HG03108 (cell line): ENCODE data around the gene RASAL1.
A peak's percentile ranks its signal among the peaks of the same experiment; 100 is the strongest.

Experiments
- ATAC-seq: cut with Tn5 transposase; IDR thresholded peaks from one replicate; pipeline ENCODE4 v1.9.1; 2021; ENCODE audit warnings: moderate library complexity; ENCODE audit not compliant: unreplicated experiment

RASAL1 gene

GRCh38 chr12:113099364-113099763, 36.2 kb downstream of the RASAL1 start:
- ATAC-seq = no peak

DNA sequence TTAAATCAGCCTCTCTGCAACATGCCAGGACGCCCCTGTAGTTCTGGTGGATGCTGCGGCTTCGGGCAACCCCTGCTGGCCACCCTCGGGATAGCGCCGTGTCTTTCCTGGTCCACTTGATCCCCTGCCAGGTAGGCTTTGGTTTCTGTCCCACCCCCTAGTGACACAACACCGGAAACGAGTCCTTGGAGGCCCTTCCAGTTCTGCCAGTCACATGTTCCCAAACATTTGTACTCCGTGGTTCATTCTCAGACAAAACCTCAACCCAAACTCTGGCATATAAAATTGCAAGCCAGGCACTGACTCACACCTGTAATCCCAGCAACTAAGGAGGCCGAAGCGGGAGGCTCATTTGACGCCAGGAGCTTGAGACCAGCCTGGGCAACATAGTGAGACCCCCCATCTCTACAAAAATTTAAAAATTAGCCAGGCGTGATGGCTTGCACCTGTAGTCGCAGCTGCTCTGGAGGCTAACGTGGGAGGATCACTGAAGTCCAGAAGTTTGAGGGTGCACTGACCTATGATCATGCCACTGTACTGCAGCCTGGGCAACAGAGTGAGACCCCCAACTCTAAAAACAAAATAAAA, 37.0 kb downstream of the RASAL1 start:
- ATAC-seq = no peak

- ATAC-seq = no peak
These were observed 37.7 kb downstream of the RASAL1 start for GRCh38 chr12:113097716-113098440.

DNA sequence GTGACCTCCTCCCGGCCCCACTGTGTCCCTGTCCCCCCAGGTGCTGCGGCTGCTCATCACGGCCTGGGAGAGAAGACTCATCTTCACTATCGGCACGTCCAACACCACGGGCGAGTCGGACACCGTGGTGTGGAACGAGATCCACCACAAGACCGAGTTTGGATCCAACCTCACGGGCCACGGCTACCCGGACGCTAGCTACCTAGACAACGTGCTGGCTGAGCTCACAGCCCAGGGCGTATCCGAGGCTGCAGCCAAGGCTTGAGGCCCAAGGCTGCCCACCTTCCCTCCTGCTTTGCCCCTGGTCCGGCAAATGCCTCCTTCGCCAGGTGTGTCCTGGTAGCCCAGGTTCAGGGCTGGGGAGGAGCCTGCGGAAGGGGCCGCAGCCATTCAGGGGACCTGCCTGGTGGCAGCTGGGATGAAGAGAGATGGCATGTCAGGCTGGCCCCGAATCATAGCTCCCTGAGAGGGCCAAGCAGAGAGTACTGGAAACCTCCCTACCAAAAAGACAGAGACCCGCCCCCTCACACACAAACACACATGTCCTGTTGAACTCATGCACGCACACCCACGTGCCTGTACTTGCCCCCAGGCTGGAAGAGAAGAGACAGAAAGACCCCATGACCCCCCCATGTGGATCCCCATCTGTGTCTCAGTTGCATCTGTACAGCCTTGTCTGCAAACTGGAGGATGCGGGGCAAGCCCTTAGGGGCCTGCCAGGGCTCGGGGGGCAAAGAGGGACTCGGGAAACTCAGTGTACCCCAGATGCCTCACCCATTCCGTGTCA, 38.7 kb downstream of the RASAL1 start:
- ATAC-seq = no peak

GRCh38 chr12:113095405-113095804, 40.2 kb downstream of the RASAL1 start:
- ATAC-seq = no peak

DNA sequence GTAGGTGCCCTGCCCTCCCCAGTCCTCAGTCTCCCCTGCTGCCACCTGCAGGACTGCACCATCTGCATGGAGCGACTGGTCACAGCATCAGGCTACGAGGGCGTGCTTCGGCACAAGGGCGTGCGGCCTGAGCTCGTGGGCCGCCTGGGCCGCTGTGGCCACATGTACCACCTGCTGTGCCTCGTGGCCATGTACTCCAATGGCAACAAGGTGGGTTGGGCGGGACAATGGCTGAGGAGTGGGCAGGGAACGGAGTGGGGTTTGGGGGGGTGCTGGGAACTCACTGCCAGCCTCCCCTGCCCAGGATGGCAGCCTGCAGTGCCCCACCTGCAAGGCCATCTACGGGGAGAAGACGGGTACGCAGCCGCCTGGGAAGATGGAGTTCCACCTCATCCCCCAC, 40.8 kb downstream of the RASAL1 start:
- no peak for ATAC-seq

DNA sequence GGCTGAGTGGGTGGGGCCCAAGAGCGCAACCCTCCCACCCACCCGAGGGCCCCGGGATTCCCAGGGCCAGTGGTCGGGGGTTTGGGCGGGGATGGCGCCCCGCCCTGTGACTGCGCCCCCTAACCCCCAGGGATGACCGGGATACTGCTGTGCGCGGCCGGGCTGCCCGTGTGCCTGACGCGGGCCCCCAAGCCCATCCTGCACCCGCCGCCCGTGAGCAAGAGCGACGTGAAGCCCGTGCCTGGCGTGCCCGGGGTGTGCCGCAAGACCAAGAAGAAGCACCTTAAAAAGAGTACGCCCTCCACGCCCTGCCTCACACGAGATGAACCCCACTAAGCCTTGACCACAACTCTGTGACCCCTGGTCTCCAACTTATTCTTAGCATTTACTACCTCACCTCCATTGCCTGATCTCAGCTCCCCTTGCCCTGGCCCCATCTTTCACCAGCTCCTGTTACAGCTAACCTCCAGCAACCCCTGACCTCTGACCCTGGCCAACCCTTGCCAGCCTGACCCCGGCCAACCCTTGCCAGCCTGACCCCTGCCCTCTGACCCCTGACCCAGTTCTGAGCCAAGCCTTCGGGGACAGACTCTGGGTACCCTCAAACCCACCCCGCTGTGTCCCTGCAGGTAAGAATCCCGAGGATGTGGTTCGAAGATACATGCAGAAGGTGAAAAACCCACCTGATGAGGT, 42.0 kb downstream of the RASAL1 start:
- no peak for ATAC-seq

DNA sequence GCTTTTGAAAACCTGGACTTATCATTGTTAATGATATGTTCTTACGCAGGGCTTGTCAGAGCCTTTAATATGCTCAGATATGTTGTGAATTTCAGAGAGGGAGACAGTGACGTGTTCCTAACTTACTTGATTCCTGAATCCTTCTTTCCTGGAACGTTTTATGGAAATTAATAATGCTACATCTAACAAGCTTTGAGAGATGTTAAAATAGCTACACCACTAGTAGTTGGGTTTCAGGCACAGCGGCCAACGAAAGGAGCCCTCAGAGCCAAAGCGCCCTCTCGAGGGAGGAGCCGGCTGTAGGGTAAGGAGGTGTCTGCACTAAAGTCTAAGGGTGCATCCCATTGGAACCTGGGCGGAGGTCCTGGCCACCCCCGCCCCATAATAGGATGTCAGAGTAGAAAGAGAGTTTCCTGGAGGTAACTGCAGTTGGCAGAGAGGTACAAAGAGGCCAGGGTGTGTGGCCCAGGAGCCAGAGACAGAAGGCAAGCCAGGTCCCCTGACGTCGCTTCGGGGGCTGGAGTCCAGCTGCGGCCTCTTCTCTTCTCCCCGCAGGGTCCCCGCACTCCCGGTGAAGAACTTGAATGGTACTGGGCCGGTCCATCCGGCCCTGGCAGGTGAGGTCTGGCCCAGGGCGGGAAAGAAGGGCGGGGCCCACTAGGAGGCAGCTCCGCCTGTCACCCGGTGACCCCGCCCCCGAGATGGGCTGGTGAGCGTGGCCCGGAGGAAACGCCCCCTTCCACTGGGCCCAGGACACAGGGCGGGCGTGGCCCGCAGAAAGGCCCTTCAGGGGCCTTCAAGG, 42.8 kb downstream of the RASAL1 start:
- ATAC-seq = no peak

DNA sequence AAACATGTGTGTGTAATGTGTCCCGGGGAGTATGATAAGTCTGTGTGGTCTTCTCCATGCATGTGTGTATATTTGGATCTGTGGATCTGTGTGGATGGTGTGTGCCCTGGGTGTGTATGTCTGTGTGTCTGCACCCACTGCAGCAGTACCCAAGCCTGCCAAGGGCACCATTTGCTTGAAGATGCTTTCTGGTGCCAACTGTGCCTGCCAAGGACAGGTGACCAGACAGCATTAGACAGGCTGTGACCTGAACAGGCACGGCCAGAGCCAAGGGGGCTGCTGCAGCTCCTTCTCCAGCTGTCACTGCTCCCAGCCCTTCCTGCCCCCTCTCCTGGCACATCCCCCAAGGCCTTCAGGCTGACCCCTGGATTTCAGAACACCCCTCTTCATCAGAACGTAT, 44.1 kb downstream of the RASAL1 start:
- no peak for ATAC-seq

GRCh38 chr12:113090740-113091139, 44.8 kb downstream of the RASAL1 start:
- no peak for ATAC-seq

GRCh38 chr12:113089839-113090238, 45.7 kb downstream of the RASAL1 start:
- no peak for ATAC-seq

GRCh38 chr12:113088971-113089756, 46.4 kb downstream of the RASAL1 start:
- ATAC-seq = no peak

DNA sequence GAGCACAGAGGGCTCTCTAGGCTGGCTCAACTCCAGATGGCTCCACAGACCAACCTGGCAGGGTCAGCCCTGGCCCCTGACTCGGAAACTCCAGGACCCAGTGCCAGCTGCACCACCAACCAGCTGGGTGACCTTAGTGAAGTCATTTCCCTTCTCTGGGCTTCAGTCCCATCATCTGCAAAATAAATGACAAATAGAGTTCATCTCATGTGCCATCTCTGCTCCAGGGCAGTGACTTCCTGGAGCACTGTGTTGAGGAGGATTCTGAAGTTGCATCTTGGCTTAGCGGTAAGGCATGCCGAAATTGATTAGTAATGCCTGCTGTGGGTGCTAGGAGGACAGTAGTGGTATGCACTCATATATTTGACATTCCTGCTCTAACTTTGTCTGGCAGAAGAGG, 47.5 kb downstream of the RASAL1 start:
- no peak for ATAC-seq

DNA sequence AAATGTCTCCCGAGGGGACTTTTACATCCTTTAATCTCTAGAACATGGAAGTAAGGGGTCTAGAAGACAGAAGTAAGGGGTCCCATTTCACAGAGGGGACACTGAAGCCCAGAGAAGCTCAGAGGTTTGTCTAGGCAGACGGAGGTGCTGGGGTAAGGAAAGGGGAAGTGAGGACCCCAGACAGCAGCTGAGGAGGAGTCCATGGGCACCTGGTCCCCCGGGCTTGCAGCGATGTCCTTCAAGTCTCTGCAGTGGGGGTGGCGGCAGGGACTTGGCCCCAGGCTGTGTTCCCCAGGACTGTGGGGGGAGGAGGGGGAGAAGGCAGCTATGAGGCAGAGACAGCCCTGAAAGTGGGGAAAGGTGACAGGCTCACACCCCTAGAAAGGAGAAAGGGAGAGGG, 48.4 kb downstream of the RASAL1 start:
- no peak for ATAC-seq

DNA sequence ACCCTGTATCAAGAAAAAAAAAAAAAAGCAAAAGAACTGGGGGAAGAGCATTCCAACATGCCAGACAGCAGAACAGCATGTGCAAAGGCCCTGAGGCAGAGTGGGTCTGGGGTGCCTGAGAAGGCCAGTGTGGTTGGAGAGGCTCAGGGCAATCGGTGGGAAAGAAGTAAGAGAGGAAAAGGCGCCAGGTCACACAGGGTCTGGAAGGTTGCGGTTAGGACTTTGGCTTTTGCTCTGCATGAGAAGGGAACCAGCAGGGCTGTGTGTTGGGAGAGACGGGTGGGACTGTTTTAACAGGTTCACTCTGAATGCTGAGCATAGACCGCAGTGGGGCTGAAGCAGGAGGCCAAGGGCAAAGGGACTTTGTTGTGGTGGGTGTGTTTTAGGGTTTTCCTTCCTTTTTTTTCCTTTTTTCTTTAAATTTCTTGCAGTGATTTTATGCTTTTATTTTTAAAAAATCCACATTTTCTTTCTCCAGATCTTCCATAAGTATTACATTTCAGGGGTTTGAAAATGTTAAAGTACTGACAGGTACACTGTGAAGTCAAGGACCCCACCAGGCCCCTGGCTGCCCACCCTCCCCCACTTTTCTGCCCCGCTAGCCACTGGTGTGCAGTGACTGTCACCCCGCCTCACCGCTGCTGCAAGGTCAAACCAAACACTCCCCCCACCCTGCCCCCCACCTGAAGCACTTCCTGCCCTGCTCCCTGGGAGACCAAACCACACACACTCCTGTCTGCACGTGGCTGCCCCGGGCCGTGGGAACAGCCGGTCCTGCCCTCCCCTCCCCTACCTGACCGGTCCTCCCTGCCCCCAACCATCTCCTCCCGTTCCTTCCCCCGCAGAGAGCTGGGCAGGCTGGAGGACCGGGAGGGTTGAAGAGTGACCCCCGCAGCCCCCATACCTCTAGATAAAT, 49.1 kb downstream of the RASAL1 start:
- ATAC-seq = no peak

DNA sequence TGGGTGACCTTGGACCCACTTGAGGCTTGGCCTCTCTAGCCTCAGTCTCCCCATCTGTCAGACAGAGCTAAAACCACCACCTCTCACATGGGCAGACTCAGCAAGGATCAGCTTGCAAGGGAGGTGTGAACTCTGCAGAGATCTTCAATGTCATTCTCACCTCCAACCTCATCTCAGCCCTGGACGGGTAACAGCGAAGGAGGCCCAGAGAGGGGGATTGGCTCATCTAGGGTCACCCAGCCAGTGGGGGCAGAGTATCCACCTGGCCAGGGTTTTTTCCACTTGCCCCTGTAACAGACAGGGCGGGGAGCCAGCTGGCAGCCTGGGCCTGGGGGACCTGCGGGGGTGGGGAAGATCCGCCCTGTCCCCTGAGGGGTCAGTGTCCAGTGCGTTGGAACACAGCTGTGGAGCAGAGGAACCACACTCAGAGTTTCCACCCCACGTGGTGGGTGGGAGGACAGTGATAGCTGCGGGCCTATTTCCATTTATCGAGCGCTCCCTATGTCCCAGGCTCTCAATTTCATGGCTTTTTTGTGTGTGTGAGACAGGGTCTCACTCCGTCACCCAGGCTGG, 51.6 kb downstream of the RASAL1 start:
- ATAC-seq = no peak

DNA sequence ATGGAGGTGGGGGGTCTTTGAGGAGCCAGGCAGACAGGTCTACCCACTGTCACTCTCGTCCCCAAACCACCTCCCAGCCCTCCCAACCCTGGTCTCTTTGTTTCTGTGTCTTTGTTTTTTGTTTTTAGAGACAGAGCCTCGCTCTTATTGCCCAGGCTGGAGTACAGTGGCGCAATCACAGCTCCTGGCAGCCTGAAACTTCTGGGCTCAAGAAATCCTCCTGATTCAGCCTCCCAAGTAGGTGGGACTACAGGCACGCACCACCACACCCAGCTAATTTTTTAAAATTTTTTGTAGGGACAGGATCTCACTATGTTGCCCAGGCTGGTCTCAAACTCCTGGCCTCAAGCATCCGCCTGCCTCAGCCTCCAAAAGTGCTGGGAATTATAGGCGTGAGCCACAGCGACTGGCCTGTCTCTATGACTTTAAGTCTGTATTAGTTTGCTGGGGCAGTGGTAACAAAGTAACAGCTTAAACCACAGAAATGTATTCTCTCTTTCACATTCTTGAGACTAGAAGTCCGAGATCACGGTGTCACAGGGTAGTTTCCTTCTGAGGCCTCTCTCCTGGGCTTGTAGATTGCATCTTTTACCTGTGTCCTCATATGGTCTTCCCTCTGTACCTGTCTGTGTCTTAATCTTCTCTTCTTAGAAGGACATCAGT, 52.9 kb downstream of the RASAL1 start:
- peak; percentile 78 for ATAC-seq

DNA sequence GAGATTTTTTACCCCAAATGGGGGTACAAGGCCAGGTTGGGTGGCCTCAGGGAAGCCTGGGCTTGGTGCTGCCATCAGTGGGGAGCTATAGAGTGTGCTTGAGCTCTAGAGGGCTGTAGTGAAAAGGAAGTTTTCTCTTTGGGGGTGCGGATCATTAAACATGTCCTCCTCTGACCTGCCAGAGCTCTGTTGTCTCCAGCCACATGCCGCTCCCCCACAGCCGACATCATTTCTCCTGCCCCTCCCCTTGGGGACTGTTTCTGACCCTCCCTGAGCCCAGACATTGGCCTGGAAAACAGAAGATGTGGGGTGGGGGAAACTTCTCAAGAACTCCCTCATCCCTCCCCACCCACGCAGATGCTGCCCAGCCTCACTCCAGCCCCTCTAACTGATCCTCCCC, 53.7 kb downstream of the RASAL1 start:
- ATAC-seq = no peak
